ENCODE measurements around the gene ALG6. TPM values are rescaled to one million over a fixed set of nuclear protein-coding genes. Genes with fewer than 3 reads are reported as not detected.

Gene ALG6
- total RNA-seq, 1 donor from 2014 or later: 8.4 TPM

- Mint-ChIP-seq H3K27me3 (ENCODE audit: unreplicated experiment) (peaks cover 2% of the 10 kb centered on the region), H3K4me3 (ENCODE audit: unreplicated experiment) (no peak overlapping the region)
- DNase-seq: no peak
These were observed 108.3 kb downstream of the ALG6 start for GRCh38 chr1:63475761-63476160.

GRCh38 chr1:63480057-63480456 is 112.6 kb downstream of the ALG6 start:
- TF ChIP-seq CTCF (IDR thresholded peaks at IDR 0.05; ENCODE audit: partially characterized antibody, unreplicated experiment): no peak

More at GRCh38 chr1:63475761-63476160, 108.3 kb downstream of the ALG6 start:
- H3K27ac Mint-ChIP-seq (ENCODE audit: unreplicated experiment): no peak overlapping the region
- no peaks in the 10 kb centered on the region for H3K9me3 Mint-ChIP-seq (ENCODE audit: unreplicated experiment)
- no peak for TF ChIP-seq CTCF (IDR thresholded peaks at IDR 0.05; ENCODE audit: partially characterized antibody, unreplicated experiment)
- no peaks in the 10 kb centered on the region for H3K36me3 Mint-ChIP-seq (ENCODE audit: unreplicated experiment)
- no peaks in the 10 kb centered on the region for H3K4me1 Mint-ChIP-seq (ENCODE audit: low read depth, unreplicated experiment)

GRCh38 chr1:63486629-63487028 is 119.2 kb downstream of the ALG6 start:
- peaks cover 1% of the 10 kb centered on the region for H3K27me3 Mint-ChIP-seq (ENCODE audit: unreplicated experiment)
- H3K4me1 Mint-ChIP-seq (ENCODE audit: low read depth, unreplicated experiment): no peaks in the 10 kb centered on the region
- no peaks in the 10 kb centered on the region for H3K36me3 Mint-ChIP-seq (ENCODE audit: unreplicated experiment)
- TF ChIP-seq CTCF (IDR thresholded peaks at IDR 0.05; ENCODE audit: partially characterized antibody, unreplicated experiment): no peak
- DNase-seq: no peak
- H3K9me3 Mint-ChIP-seq (ENCODE audit: unreplicated experiment): peaks cover 2% of the 10 kb centered on the region
- no peak overlapping the region for H3K4me3 Mint-ChIP-seq (ENCODE audit: unreplicated experiment)
- no peak overlapping the region for H3K27ac Mint-ChIP-seq (ENCODE audit: unreplicated experiment)

More at GRCh38 chr1:63480057-63480456, 112.6 kb downstream of the ALG6 start:
- H3K4me3 Mint-ChIP-seq (ENCODE audit: unreplicated experiment): no peak overlapping the region
- no peaks in the 10 kb centered on the region for H3K36me3 Mint-ChIP-seq (ENCODE audit: unreplicated experiment)
- no peak overlapping the region for H3K27ac Mint-ChIP-seq (ENCODE audit: unreplicated experiment)
- H3K27me3 Mint-ChIP-seq (ENCODE audit: unreplicated experiment): peaks cover 2% of the 10 kb centered on the region
- no peaks in the 10 kb centered on the region for H3K9me3 Mint-ChIP-seq (ENCODE audit: unreplicated experiment)
- no peaks in the 10 kb centered on the region for H3K4me1 Mint-ChIP-seq (ENCODE audit: low read depth, unreplicated experiment)
- no peak for DNase-seq

GRCh38 chr1:63487336-63488065 is 120.1 kb downstream of the ALG6 start:
- no peaks in the 10 kb centered on the region for H3K36me3 Mint-ChIP-seq (ENCODE audit: unreplicated experiment)
- no peak for DNase-seq
- peaks cover 1% of the 10 kb centered on the region for H3K27me3 Mint-ChIP-seq (ENCODE audit: unreplicated experiment)
- no peaks in the 10 kb centered on the region for H3K4me1 Mint-ChIP-seq (ENCODE audit: low read depth, unreplicated experiment)
- no peak for TF ChIP-seq CTCF (IDR thresholded peaks at IDR 0.05; ENCODE audit: partially characterized antibody, unreplicated experiment)
- no peak overlapping the region for H3K4me3 Mint-ChIP-seq (ENCODE audit: unreplicated experiment)
- no peak overlapping the region for H3K27ac Mint-ChIP-seq (ENCODE audit: unreplicated experiment)
- H3K9me3 Mint-ChIP-seq (ENCODE audit: unreplicated experiment): peaks cover 2% of the 10 kb centered on the region

Small RNA genes within 50 kb of the gene (microRNA-seq; reads per million reads assigned to microRNA genes)
- gene MIR6068 (ENCODE audit: unreplicated experiment): not detected

Other genes with a start within 250 kb of the ALG6 start
- gene FOXD3, start 45.1 kb upstream of the ALG6 start, total RNA-seq (ENCODE audit: unreplicated experiment): 0.39 TPM
- 12.7 TPM for gene ITGB3BP, start 155.6 kb downstream of the ALG6 start, total RNA-seq (ENCODE audit: unreplicated experiment)
- gene EFCAB7, start 155.9 kb downstream of the ALG6 start, total RNA-seq (ENCODE audit: unreplicated experiment): 6.6 TPM
- 3.6 TPM for gene PGM1, start 225.8 kb downstream of the ALG6 start, total RNA-seq (ENCODE audit: unreplicated experiment)

All from glutamatergic neuron (in vitro differentiated cells).